SK-N-SH treated with all-trans-retinoic acid at 6 μM for 48 hours (cell line): ENCODE data around the gene KLHDC7A.

Experiments used
- ATAC-seq: fragments of 200-7000 bp; cut with Tn5 transposase; 3 replicates; pipeline ENCODE4 v1.9.1; 2020; ENCODE audit warnings: mild to moderate bottlenecking, moderate library complexity
- ARNTL ChIP-seq: fragments of 450-650 bp; formaldehyde crosslinking; IDR thresholded peaks from 2 replicates; pipeline ENCODE4 v1.5.0; 2020; ENCODE audit warnings: low read depth, mild to moderate bottlenecking, moderate library complexity, borderline replicate concordance
- BACH2 ChIP-seq: fragments of 250-450 bp; sonication (Bioruptor Pico); IDR thresholded peaks from 2 replicates; pipeline ENCODE4 v1.9.0; 2021; ENCODE audit warnings: mild to moderate bottlenecking, borderline replicate concordance
- CSDC2 ChIP-seq: fragments of 250-450 bp; sonication (Bioruptor Pico); IDR thresholded peaks from 2 replicates; pipeline ENCODE4 v1.5.0; 2020; ENCODE audit warnings: mild to moderate bottlenecking, moderate library complexity
- ESRRG ChIP-seq: fragments of 250-450 bp; sonication (Bioruptor Pico); IDR thresholded peaks from 2 replicates; pipeline ENCODE4 v1.6.1; 2021; ENCODE audit warnings: mild to moderate bottlenecking
- GLIS3 ChIP-seq: fragments of 250-450 bp; sonication (Bioruptor Pico); IDR thresholded peaks from 2 replicates; pipeline ENCODE4 v1.5.0; 2020; ENCODE audit warnings: mild to moderate bottlenecking, moderate library complexity
- ISL1 ChIP-seq: fragments of 250-450 bp; sonication (Bioruptor Pico); IDR thresholded peaks from 2 replicates; pipeline ENCODE4 v2.1.2; 2022; ENCODE audit warnings: mild to moderate bottlenecking, moderate library complexity
- OSR1 ChIP-seq: fragments of 250-450 bp; sonication (Bioruptor Pico); IDR thresholded peaks from 2 replicates; pipeline ENCODE4 v1.8.0; 2022; ENCODE audit warnings: moderate library complexity, mild to moderate bottlenecking, inconsistent platforms
- POU6F1 ChIP-seq: fragments of 250-450 bp; sonication (Bioruptor Pico); IDR thresholded peaks from 2 replicates; pipeline ENCODE4 v1.8.0; 2021; ENCODE audit warnings: low read depth, mild to moderate bottlenecking, moderate library complexity, borderline replicate concordance
- PPARA ChIP-seq: fragments of 250-450 bp; sonication (Bioruptor Pico); IDR thresholded peaks from 2 replicates; pipeline ENCODE4 v1.5.0; 2020; ENCODE audit warnings: mild to moderate bottlenecking, borderline replicate concordance
- RARB ChIP-seq: fragments of 250-450 bp; sonication (Bioruptor Pico); IDR thresholded peaks from 2 replicates; pipeline ENCODE4 v1.8.0; 2021; ENCODE audit warnings: mild to moderate bottlenecking, moderate library complexity
- TCF4 ChIP-seq: fragments of 250-450 bp; sonication (Bioruptor Pico); IDR thresholded peaks from 2 replicates; pipeline ENCODE4 v1.8.0; 2021; ENCODE audit warnings: mild to moderate bottlenecking, moderate library complexity, borderline replicate concordance
- TOX ChIP-seq: fragments of 250-450 bp; sonication (Bioruptor Pico); IDR thresholded peaks from 2 replicates; pipeline ENCODE4 v1.8.0; 2021; ENCODE audit warnings: mild to moderate bottlenecking, moderate library complexity, borderline replicate concordance
- TSHZ2 ChIP-seq: fragments of 250-450 bp; sonication (Bioruptor Pico); IDR thresholded peaks from 2 replicates; pipeline ENCODE4 v1.5.0; 2020; ENCODE audit warnings: mild to moderate bottlenecking, moderate library complexity
- ZC3H10 ChIP-seq: fragments of 250-450 bp; sonication (Bioruptor Pico); IDR thresholded peaks from 2 replicates; pipeline ENCODE4 v1.5.1; 2021; ENCODE audit warnings: mild to moderate bottlenecking, moderate library complexity
- ZFP3 ChIP-seq: fragments of 250-450 bp; sonication (Bioruptor Pico); IDR thresholded peaks from 2 replicates; pipeline ENCODE4 v1.5.0; 2020; ENCODE audit warnings: mild to moderate bottlenecking, moderate library complexity
- ZFP30 ChIP-seq: fragments of 450-650 bp; formaldehyde crosslinking; IDR thresholded peaks from 2 replicates; pipeline ENCODE4 v1.5.0; 2022; ENCODE audit warnings: mild to moderate bottlenecking, moderate library complexity
- ZNF565 ChIP-seq: fragments of 450-650 bp; formaldehyde crosslinking; conservative IDR thresholded peaks from 2 replicates; pipeline ENCODE4 v1.5.0; 2020; ENCODE audit warnings: low read depth, mild to moderate bottlenecking, moderate library complexity
- ZNF70 ChIP-seq: fragments of 450-650 bp; formaldehyde crosslinking; IDR thresholded peaks from 2 replicates; pipeline ENCODE4 v1.5.0; 2020; ENCODE audit warnings: mild to moderate bottlenecking, moderate library complexity
- TF ChIP-seq, protein P1 (sequence below): fragments of 250-450 bp; sonication (Bioruptor Pico); IDR thresholded peaks from 2 replicates; pipeline ENCODE4 v1.5.1; 2020; ENCODE audit warnings: low read depth, mild to moderate bottlenecking, moderate library complexity
- TF ChIP-seq, protein P2 (sequence below): fragments of 250-450 bp; sonication (Bioruptor Pico); IDR thresholded peaks from 2 replicates; pipeline ENCODE4 v1.5.1; 2021; ENCODE audit warnings: mild to moderate bottlenecking, moderate library complexity
- TF ChIP-seq, protein P3 (sequence below): fragments of 250-450 bp; sonication (Bioruptor Pico); IDR thresholded peaks from 2 replicates; pipeline ENCODE4 v1.8.0; 2020; ENCODE audit warnings: mild to moderate bottlenecking, moderate library complexity, borderline replicate concordance

The KLHDC7A gene

DNA sequence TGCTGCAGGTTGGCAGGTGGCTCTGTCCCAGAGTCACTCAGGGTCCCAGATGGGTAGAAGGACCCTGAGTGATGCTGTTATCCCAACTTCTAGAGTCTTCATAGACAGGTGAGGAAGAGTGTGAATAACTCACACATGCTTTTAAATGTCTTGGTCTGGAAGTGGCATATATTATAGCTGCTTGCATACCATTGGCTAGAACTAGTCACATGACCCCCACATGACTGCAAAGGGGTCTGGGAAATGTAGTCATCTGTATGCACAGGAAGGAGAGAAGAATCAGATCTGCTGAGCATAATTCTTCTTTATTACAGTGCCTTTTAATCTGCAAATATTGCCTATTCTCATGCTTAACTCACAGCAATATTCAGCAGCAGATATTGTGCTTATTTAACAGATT lies 28.2 kb upstream of the KLHDC7A start:
- TF ChIP-seq GLIS3 (CRISPR knock-in tag) (no peak), PPARA (no peak), TCF4 (CRISPR knock-in tag) (no peak), CSDC2 (CRISPR knock-in tag) (no peak), TSHZ2 (CRISPR knock-in tag) (no peak)
- ATAC-seq: no peak

DNA sequence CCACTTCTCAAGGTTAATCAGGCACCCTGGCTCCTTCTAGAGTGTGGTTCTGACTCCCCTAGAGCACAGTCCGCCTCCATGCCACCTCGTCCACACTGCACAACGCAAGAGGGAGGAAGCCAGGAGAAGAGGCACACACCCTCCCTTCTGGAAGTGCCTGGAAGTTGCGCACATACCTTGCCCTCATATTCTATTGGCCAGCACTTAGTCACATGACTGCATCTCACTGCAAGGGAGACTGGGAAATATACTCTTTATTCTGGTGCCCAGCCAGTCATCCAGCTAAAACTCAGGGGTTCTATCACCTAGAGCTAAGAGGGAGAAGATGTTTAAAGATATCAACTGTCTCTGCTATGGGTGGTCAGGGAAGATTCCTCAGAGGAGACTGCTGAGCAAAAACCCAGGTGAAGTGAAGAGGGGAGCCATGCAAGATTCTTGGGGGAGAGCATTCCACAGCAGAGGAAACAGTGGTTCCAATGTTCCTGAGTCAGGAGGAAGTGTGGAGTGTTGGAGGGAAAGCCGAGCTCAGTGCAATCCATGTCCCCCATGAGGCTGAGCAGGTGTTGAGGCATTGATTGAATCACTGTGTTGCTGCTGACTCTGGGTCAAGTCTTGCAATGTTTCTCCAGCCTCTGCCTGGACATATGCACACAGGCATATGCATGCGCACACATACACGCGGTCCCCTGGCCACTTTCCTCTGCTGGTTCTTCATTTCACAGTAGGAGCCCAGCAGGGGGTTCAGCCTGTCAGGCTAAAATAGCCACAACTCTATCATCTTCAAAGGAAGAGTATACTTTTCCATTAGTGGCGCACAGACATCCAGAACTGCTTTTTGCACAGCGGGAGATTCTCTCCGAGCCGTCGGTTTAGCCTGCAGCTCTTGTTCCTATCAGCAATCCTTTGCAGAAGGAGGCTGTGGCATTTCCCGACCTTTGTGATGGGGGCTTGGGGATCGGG lies 22.3 kb upstream of the KLHDC7A start:
- ATAC-seq: no peak
- TF ChIP-seq ISL1 (CRISPR knock-in tag) (no peak), PPARA (no peak), ZNF70 (CRISPR knock-in tag) (no peak), ARNTL (CRISPR knock-in tag) (no peak), ZFP3 (CRISPR knock-in tag) (no peak)
- TF ChIP-seq, protein P1, sequence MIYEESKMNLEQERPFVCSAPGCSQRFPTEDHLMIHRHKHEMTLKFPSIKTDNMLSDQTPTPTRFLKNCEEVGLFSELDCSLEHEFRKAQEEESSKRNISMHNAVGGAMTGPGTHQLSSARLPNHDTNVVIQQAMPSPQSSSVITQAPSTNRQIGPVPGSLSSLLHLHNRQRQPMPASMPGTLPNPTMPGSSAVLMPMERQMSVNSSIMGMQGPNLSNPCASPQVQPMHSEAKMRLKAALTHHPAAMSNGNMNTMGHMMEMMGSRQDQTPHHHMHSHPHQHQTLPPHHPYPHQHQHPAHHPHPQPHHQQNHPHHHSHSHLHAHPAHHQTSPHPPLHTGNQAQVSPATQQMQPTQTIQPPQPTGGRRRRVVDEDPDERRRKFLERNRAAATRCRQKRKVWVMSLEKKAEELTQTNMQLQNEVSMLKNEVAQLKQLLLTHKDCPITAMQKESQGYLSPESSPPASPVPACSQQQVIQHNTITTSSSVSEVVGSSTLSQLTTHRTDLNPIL: no peak
- TF ChIP-seq, protein P2, sequence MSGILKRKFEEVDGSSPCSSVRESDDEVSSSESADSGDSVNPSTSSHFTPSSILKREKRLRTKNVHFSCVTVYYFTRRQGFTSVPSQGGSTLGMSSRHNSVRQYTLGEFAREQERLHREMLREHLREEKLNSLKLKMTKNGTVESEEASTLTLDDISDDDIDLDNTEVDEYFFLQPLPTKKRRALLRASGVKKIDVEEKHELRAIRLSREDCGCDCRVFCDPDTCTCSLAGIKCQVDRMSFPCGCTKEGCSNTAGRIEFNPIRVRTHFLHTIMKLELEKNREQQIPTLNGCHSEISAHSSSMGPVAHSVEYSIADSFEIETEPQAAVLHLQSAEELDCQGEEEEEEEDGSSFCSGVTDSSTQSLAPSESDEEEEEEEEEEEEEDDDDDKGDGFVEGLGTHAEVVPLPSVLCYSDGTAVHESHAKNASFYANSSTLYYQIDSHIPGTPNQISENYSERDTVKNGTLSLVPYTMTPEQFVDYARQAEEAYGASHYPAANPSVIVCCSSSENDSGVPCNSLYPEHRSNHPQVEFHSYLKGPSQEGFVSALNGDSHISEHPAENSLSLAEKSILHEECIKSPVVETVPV (CRISPR knock-in tag): no peak

DNA sequence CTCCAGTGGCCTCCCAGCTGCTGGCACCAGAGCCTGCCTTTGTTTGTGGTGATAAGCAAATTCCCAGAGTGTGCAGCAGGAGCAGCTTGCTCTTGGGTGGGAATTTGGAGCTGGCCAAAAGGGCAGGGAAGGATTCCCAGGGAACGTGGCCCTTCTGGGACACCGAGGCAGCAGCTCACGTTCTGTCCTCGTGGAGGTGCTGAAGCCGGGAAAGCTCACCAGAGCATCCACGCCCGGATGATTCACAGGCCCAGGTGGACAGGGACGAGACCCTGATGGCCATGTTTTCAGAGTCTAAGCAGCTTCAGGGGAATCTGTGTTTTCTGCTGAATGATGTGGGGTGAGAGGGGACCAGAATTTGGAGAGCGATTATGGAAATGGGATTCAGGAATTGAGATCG lies 19.1 kb upstream of the KLHDC7A start:
- TF ChIP-seq ZNF565 (CRISPR knock-in tag) (no peak), ZNF70 (CRISPR knock-in tag) (no peak), GLIS3 (CRISPR knock-in tag) (no peak), OSR1 (CRISPR knock-in tag) (no peak), ZFP3 (CRISPR knock-in tag) (no peak), RARB (CRISPR knock-in tag) (no peak), TOX (CRISPR knock-in tag) (no peak), TCF4 (CRISPR knock-in tag) (no peak), ISL1 (CRISPR knock-in tag) (no peak), ZFP30 (CRISPR knock-in tag) (no peak), TSHZ2 (CRISPR knock-in tag) (no peak), ZC3H10 (CRISPR knock-in tag) (no peak), BACH2 (CRISPR knock-in tag) (no peak), ESRRG (CRISPR knock-in tag) (no peak), POU6F1 (CRISPR knock-in tag) (no peak), ARNTL (CRISPR knock-in tag) (no peak)
- TF ChIP-seq, protein P3, sequence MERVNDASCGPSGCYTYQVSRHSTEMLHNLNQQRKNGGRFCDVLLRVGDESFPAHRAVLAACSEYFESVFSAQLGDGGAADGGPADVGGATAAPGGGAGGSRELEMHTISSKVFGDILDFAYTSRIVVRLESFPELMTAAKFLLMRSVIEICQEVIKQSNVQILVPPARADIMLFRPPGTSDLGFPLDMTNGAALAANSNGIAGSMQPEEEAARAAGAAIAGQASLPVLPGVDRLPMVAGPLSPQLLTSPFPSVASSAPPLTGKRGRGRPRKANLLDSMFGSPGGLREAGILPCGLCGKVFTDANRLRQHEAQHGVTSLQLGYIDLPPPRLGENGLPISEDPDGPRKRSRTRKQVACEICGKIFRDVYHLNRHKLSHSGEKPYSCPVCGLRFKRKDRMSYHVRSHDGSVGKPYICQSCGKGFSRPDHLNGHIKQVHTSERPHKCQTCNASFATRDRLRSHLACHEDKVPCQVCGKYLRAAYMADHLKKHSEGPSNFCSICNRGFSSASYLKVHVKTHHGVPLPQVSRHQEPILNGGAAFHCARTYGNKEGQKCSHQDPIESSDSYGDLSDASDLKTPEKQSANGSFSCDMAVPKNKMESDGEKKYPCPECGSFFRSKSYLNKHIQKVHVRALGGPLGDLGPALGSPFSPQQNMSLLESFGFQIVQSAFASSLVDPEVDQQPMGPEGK: no peak
- TF ChIP-seq, protein P1: no peak
- TF ChIP-seq, protein P2 (CRISPR knock-in tag): no peak
- ATAC-seq: no peak
